Lower leg skin (tissue), 4 donors: ENCODE results near the gene LCE3D. TPM values are rescaled to one million over a fixed set of nuclear protein-coding genes. Genes with fewer than 3 reads are reported as not detected.
"Not testable (repeated sequence)": the region's sequence is repeated elsewhere in the genome, so short reads cannot be mapped to it uniquely, and the experiment has no call there.

Source experiments
- DNase-seq, 2 donors: peaks; one replicate each; pipeline ENCODE4 v3.0.0-alpha.2; 2019; ENCODE audit warnings: low spot score in 2 of 2
- H3K4me3 ChIP-seq: fragments of 200-600 bp; sonication (generic); 2 replicates; pipeline ENCODE4 v1.5.1; 2017; ENCODE audit warnings: mild to moderate bottlenecking, low read depth; ENCODE audit not compliant: poor library complexity, severe bottlenecking
- POLR2A ChIP-seq, 2 donors: fragments of 450-650 bp; IDR thresholded peaks; one replicate each; pipeline ENCODE4 v1.6.1; 2016 to 2017; ENCODE audit warnings: antibody characterized with exemption in 2 of 2, mild to moderate bottlenecking in 1 of 2, moderate library complexity in 1 of 2
- WGBS, 2 donors: methylation state at CpG; one replicate each; pipeline ENCODE4 v1.1.5; 2018; 5-methylcytosine and 5-hydroxymethylcytosine counted together
- intact Hi-C: fragments of 100-400 bp; cut with DNase I; formaldehyde crosslinking; loops from one replicate; pipeline ENCODE4 v1.15.0; 2023; ENCODE audit warnings: low total_unique reads
- total RNA-seq, 4 donors: library from RNA; depleted of rRNA; stranded (reverse); fragments of >200 nt; gene quantifications; one replicate each; pipeline ENCODE4 v1.1.0, GENCODE V29; 2016
- TF ChIP-seq, protein P1 (sequence below), 3 donors: fragments of 450-650 bp; IDR thresholded peaks; one replicate each; pipeline ENCODE4 v1.5.1; 2016; ENCODE audit warnings: antibody characterized with exemption in 3 of 3, mild to moderate bottlenecking in 3 of 3, moderate library complexity in 2 of 3

The LCE3D gene
- total RNA-seq, 4 donors from 2014 or later: 20.1 to 93.6 (median 42.9) TPM

DNA sequence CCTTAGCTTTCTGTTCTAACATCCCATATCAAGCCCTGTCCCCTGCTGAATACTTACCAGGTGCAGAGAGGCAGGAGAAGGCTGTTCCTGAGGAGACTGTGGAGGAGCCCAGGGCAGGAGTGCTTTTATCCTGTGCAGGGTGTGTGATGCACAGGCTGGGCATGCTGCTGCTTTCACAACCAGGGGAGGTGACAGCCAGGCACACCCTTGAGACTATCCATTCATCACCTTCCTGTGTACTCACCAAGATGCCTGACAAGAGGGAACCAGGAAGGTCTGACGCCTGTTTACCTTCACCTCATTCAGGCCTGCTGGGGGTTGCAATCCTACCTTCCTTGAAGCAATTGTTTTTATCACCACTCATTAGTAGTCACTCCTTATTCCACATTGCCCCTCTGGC lies 13.6 kb downstream of the LCE3D start, which contains the start of gene LCE3E:
LCE3E (minus strand) TSS at position 100 of the 400 bp plus-strand sequence. CDS start 572 bp downstream, outside the sequence.
- TF ChIP-seq POLR2A (IDR thresholded peaks at IDR 0.05): no peak
- TF ChIP-seq, protein P1, sequence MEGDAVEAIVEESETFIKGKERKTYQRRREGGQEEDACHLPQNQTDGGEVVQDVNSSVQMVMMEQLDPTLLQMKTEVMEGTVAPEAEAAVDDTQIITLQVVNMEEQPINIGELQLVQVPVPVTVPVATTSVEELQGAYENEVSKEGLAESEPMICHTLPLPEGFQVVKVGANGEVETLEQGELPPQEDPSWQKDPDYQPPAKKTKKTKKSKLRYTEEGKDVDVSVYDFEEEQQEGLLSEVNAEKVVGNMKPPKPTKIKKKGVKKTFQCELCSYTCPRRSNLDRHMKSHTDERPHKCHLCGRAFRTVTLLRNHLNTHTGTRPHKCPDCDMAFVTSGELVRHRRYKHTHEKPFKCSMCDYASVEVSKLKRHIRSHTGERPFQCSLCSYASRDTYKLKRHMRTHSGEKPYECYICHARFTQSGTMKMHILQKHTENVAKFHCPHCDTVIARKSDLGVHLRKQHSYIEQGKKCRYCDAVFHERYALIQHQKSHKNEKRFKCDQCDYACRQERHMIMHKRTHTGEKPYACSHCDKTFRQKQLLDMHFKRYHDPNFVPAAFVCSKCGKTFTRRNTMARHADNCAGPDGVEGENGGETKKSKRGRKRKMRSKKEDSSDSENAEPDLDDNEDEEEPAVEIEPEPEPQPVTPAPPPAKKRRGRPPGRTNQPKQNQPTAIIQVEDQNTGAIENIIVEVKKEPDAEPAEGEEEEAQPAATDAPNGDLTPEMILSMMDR (IDR thresholded peaks at IDR 0.05): no peak
- 54 to 62% methylated on average over 1 of the region's 1 CpG for WGBS, 2 donors
- no peak for DNase-seq
- H3K4me3 ChIP-seq: no peak within 1 kb of the TSS
- intact Hi-C loops: no loop called here

DNA sequence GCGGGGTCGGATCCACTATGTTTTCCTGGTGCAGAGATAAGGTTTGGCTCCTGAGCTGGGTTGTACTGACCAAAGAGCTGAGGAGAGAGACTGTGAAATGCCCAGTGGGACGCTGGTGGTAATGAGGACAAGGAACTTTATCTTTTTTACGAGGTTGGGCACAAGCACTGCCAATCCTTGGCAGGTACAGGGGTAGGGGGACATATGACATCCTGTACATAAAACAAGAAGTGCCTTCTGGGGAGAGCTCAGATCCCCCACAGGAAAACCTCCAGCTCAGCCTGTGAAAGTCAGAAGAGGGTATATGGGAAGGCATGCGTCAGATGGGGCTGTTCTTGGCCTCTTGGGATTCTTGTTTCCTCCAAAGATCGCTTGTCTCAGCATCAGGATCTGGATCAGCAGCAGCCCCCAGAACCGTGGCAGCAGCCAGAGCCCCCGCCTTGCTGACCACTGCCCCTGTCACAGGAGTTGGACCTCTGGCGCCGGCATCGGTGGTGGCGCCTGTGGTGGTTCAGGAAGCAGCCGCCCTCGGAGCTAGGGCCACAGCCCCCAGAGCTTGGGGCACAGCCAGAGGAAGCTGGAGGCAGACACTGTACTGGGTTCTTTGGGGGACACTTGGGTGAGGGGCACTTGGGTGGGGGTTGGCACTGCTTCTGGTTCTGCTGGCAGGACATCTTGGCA lies 14.6 kb downstream of the LCE3D start:
- DNase-seq: no peak
- no peak overlapping the region for H3K4me3 ChIP-seq
- WGBS, 2 donors: 83% methylated on average over 10 to 14 of the region's 14 CpGs
- intact Hi-C loops: no loop called here
- TF ChIP-seq POLR2A (IDR thresholded peaks at IDR 0.05): no peak
- TF ChIP-seq, protein P1 (IDR thresholded peaks at IDR 0.05): no peak

DNA sequence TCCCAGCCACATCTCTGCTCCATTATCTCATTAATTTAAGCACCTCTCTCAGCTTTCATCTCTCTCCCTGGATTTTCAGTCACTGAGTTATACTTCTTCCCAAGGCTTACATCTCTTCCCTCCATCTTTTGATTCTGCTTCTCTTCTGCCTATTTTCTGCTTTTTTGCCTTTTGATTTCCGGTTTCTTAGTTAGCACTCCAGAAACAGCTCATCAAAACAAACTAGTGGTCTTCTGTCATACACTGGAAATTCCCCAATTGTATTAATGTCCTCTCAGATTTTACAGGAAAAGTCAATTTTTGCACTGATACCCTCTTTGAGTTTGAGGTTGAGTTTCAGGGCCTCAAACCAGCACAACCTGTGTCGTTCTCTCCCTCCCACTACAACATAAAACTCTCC lies 15.2 kb downstream of the LCE3D start:
- no peak for DNase-seq
- H3K4me3 ChIP-seq: no peak overlapping the region
- intact Hi-C loops: no loop called here
- TF ChIP-seq POLR2A (IDR thresholded peaks at IDR 0.05): no peak
- 64 to 78% methylated on average over 2 of the region's 2 CpGs for WGBS, 2 donors

DNA sequence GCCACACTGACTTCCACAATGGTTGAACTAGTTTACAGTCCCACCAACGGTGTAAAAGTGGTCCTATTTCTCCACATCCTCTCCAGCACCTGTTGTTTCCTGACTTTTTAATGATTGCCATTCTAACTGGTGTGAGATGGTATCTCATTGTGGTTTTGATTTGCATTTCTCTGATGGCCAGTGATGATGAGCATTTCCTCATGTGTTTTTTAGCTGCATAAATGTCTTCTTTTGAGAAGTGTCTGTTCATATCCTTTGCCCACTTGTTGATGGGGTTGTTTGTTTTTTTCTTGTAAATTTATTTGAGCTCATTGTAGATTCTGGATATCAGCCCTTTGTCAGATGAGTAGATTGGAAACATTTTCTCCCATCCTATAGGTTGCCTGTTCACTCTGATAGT lies 32.0 kb downstream of the LCE3D start:
- 40% methylated on average over 1 of the region's 1 CpG; no CpG with 5 or more reads in 1 of the 2 donors for WGBS, 2 donors
- H3K4me3 ChIP-seq, intact Hi-C loops, DNase-seq: not testable (repeated sequence)

DNA sequence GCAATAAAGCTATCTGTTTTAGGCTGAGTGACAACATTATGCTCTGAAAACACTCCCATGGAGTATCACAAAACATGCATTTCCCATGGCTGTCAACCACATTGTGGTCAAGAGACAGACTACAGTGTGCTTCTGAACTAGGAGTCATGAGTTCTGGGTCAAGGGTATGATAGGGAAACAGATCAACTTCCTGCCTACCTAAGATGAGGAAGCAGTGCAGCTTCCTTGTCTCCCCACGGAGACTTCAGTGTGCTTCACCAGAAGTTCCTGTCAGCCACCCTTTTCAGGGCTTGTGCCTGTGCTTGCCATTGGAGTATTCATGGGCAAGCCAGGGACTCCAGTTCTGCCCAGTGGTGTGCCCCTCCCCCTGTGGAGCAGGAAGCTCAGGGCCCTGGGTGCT lies 33.6 kb downstream of the LCE3D start:
- WGBS, 2 donors: 36 to 71% methylated on average over 1 of the region's 1 CpG
- H3K4me3 ChIP-seq: no peak overlapping the region
- TF ChIP-seq POLR2A (IDR thresholded peaks at IDR 0.05): no peak
- TF ChIP-seq, protein P1 (IDR thresholded peaks at IDR 0.05): no peak
- no peak for DNase-seq
- intact Hi-C loops: no loop called here

DNA sequence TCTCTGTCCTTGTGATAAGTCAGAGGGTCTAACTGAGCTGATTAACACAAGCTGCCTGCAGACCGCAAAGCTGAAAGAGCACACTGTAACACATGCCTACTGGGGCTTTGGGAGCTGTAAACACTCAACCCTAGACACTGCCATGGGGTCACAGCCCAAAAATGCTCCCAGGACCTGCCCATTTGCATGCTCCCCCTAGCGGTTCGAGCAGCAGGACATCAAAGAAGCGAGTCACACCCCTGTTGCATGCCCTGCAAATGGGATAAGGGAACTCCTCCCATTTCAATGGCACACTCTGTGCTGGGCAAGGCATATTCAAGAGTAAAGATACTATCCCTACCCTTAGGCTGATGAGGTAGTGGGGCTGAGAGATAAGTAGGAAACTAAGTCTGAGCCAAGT lies 36.5 kb downstream of the LCE3D start:
- TF ChIP-seq, protein P1 (IDR thresholded peaks at IDR 0.05): no peak
- TF ChIP-seq POLR2A (IDR thresholded peaks at IDR 0.05): no peak
- 43 to 54% methylated on average over 4 of the region's 4 CpGs for WGBS, 2 donors
- intact Hi-C loops: no loop called here
- no peak overlapping the region for H3K4me3 ChIP-seq
- no peak for DNase-seq

DNA sequence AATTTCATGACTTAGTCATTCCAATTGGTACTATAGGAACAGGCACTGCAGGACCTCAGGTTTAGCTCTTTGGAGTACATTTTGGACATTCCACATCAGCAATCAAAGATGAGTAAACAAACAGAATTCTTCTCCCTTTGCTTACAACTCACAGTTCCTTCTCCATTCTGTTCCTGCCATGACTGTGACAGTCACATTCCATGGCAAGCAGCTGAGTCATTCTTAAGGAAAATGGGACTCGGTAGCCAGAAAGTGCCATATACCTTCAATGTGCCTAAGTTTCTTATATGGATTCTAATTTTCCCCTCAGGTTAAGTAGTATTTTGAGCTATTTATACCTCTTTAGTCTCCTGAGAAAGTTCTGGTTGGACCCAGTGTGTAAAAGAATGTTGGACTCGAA lies 40.4 kb downstream of the LCE3D start:
- intact Hi-C loops: no loop called here
- no peak for TF ChIP-seq POLR2A (IDR thresholded peaks at IDR 0.05)
- TF ChIP-seq, protein P1 (IDR thresholded peaks at IDR 0.05): no peak
- no peak for DNase-seq
- H3K4me3 ChIP-seq: no peak overlapping the region
- WGBS, 2 donors: 66% methylated on average over 2 of the region's 2 CpGs
